GM19468 (cell line): ENCODE data around the gene CCDC191.

Experiments
- ATAC-seq: cut with Tn5 transposase; IDR thresholded peaks from one replicate; pipeline ENCODE4 v1.9.1; 2021; ENCODE audit warnings: mild to moderate bottlenecking, moderate library complexity, moderate number of reproducible peaks; ENCODE audit not compliant: unreplicated experiment; ENCODE audit errors: extremely low read depth

Gene CCDC191

GRCh38 chr3:114067804-114068203 is 11.5 kb upstream of the CCDC191 start:
- no peak for ATAC-seq

GRCh38 chr3:114060906-114061655 is 4.8 kb upstream of the CCDC191 start:
- ATAC-seq, result no peak

- ATAC-seq, result no peak
Measured at GRCh38 chr3:114058646-114059045, 2.3 kb upstream of the CCDC191 start.

DNA sequence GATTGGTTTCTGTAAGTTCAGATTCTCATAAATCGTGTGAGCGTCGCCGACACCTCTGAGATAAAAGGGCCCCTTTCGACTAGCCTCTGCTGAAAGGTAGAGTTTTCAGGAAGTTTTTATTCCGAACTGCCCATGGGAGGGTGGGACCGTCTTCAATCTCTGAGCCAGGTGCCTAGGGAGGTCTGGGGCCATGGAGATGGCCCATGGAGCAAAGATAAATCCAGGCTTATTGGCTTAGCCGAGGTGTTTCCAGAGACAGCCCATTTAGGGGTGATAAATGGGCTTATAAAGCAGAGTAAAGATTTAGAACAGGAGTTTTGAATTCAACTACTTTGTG is 653 bp upstream of the CCDC191 start:
- ATAC-seq, result no peak

DNA sequence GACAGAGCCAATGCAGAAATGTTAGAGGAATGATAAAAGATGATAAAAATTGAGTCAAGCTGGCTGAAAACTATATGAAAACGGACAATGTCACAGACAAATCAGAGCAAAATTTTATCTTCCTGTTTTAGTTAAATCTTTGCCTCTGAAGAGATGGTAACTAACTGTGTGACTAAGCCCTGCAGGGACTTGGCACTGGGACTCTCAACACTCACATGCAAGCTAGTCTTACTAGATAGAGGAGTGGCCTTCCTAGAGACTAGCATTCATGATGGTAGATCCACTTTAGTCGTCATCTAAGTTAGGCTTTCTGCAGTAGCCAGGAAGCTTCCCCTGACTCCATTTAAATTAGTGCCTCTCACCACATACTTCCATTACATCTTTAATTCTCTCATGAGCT is 4.1 kb downstream of the CCDC191 start:
- ATAC-seq, result no peak

GRCh38 chr3:114043205-114043604 is 13.1 kb downstream of the CCDC191 start:
- ATAC-seq, result no peak

- ATAC-seq, result no peak
Measured at GRCh38 chr3:114035896-114036295, 20.4 kb downstream of the CCDC191 start.

GRCh38 chr3:114034787-114035545 is 21.4 kb downstream of the CCDC191 start:
- no peak for ATAC-seq

DNA sequence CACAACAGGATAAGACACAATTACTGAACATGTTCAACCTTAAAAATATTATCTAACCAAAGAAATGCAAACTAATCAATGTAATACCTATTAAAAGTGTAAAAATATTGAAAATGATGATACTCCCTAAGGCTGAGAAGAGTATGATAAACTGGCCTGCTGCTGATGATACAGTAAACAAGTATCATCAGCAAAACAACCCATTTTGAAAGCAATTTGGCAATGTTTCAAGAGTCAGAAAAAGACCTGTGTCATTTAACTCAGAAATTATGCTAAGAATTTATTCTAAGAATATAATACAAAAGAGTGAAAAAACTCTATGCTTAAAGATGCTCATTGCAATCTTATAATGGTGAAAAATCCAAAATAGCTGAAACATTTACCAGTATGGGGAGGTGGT is 22.1 kb downstream of the CCDC191 start:
- ATAC-seq, result no peak

DNA sequence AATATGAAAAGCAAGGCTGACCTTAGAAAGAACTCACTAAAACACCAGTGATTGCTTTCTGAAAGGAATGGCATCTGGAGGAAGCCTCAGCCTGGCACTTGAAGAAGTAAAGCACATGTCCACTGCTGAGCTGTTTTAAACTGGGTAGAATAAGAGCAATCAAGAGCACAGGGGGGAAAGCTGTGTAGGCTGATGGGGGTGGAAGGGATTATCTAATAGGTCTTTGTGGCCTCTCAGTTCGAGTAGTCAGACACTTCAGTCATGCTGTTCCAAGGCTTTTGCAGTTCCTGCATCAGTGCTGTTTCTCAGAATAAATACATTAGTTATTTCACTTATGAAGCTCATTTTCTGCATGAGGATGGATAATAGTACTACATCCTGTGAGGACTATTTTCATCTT is 22.6 kb downstream of the CCDC191 start:
- ATAC-seq, result no peak

DNA sequence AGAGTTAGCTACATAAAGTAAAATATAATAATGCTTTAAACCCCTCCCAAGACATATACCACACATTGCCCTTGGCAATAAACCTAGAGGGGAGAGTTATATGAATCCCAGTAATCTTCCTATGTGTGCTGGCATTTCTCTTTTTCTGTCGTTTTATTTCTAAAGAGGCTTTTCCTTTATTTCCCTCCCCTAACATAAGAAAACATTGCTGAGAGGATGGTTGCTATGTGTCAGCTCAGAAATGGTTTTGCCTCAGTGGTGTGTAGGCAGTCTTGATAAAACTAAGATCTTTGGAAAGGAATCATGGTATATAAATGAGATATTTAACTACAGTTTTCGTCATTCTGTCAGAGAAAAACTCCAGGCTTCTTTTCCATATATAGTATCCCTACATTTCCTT is 30.0 kb downstream of the CCDC191 start:
- ATAC-seq, result no peak

DNA sequence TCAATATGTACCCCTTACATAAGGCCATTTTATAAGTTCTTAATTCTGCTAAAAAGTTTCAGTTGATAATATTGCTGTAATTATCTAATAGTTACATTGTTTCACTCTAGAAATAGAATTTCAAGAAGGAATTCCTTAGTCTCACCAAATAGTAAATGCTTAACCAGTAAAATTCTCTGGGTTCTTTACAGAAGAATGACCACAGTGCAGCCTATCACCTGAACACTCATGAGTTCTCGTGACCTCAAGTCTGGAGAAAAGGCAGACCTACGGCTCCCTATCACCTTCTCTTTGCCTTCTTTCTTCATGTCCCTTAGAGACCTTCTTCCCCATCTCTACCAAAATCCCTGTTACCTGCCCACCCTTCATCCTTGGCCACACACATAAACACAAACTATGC is 30.9 kb downstream of the CCDC191 start:
- no peak for ATAC-seq

DNA sequence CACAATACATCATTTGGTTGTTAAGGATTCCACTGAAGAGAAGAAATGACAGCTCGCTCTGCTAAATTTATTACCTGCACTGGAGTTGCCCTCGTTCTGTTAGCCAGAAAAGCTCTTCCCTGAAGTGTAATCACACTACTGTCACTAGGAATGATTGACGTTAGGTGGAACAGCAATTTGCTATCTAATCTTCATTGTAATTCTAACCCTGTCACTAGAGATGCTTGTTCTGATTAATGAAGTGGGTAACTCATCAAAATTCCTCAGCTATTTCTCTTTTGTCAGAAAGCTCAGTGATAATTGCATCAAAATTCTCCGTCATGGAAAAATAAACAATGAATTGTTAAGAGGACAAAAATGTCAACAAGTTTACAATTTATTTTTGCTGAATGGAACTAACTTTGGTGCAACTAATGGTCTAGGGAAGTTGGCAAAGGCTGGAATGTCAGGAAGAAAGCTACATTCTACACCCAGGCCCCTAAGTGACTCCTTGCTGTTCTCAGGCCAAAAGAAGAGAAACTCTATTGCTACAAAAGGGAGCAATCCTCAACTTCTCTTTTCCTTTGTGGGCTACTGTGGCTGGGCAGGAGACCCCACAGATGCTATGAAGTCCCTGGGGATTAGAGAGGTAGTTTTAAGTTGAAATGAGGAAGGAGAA is 34.1 kb downstream of the CCDC191 start:
- no peak for ATAC-seq

- ATAC-seq, result no peak
Measured at GRCh38 chr3:114020907-114021306, 35.4 kb downstream of the CCDC191 start.

GRCh38 chr3:114019486-114019885 is 36.8 kb downstream of the CCDC191 start:
- ATAC-seq, result no peak

DNA sequence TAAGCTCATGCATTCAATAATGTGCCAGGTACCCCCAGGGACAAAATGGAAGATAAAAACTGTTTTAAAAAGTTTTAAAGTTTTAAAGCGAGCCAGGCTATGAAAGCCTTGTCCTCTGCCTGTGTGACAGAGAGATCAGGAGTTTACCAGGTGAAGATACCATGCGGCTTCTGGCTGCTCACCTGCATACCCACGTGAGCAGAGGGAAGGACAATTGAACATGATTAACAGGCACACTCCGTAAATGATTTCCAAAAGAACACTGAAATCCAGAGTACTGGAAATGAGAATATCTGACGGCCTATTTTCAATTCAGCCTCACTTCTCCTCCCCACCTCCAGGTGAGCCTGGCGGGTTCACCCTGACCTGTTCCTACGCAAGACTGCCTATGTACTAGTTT is 42.1 kb downstream of the CCDC191 start:
- ATAC-seq, result no peak

DNA sequence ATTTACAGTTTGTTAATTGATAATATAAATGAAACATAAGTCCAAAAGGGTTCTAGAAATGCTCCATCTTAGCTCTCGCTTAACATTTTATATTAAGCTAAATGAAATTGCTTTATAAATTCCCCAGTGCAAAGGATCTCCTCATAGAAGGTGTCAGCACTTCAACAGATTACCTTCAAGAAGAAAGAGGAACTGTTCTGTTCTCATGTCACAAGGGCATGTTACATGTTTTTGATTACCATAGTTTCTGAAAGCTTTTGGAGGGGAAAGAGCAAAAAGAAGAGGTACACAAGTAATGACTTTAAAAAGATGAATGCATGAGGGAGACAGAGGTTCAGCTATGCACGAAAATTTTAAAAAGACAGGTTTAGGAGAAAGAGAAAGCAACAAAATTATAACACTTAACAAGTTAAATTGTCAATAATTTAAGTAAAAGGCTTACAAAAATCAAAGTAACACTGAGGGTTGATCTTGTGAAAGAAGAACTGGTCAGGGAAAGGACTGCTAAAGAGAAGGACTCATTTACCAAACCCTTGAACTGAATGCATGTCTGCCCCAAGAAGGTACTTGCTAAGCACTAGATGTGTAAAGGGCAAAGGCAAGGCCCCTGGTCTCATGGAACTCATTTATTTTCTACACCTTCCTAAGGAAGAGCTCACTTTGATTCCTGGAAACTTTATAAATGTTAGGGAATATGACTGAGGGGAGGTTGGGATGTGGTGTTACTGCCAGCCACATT is 45.1 kb downstream of the CCDC191 start:
- ATAC-seq, result no peak

- peak; percentile 93 for ATAC-seq
Measured at GRCh38 chr3:114005481-114005880, 50.8 kb downstream of the CCDC191 start.

- ATAC-seq, result no peak
Measured at GRCh38 chr3:113985541-113985940, 70.8 kb downstream of the CCDC191 start.

DNA sequence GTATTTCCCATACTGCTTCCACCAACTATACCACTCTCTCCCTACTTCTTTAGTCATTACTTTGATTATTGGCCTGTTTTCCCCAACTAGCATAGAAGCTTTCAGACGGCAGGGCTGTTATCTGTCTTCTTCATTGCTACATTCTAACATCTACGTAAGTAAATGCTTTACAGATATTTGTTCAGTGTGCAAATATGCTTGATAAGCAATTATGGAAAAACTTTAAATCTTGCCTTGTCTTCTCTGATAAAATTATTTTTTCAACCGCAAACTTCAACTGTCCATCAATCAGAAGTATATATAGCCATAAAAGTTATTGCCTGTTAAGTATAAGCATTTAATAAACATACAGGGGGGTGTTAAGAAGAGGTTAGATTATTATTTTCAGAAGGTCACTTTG is 72.8 kb downstream of the CCDC191 start:
- ATAC-seq, result no peak

DNA sequence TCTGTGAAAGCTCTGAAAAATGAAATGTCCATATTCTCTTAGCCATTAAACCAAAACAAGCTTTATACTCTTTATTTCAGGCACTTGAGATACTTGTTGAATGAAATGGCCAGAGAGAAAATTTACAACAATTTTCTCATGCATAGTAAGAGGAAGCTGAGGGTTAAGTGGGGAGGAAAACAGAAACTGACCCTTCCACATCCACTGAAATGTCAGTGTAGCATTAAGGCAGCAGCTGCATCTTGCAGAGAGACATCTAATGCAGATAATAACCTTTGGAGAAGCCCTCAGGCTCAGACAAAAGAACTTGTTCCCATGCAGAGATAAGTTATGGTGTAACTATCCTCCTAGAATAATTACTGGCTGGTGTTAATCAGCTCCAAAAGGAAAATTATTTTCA is 74.5 kb downstream of the CCDC191 start:
- no peak for ATAC-seq
